Activated CD8-positive, alpha-beta T cell treated with anti-CD3 and anti-CD28 coated beads for 36 hours (primary cell): Measurements from ENCODE around the gene MED8. TPM values are rescaled to one million over a fixed set of nuclear protein-coding genes. Genes with fewer than 3 reads are reported as not detected.
A peak's percentile ranks its signal among the peaks of the same experiment; 100 is the strongest.
"Not testable (repeated sequence)": the region's sequence is repeated elsewhere in the genome, so short reads cannot be mapped to it uniquely, and the experiment has no call there.

Experiments used
- ATAC-seq: fragments of 200-7000 bp; cut with Tn5 transposase; one replicate; pipeline ENCODE4 v1.10.0; 2021; ENCODE audit warnings: mild to moderate bottlenecking, moderate library complexity
- CTCF ChIA-PET: fragments of 350-600 bp; sonication (Branson Sonifier 250); formaldehyde crosslinking; loops from one replicate; lab custom pipeline; 2021; ENCODE audit warnings: antibody characterized with exemption; lab: Charles Lee
- POLR2A ChIA-PET: fragments of 350-600 bp; sonication (Branson Sonifier 250); formaldehyde crosslinking; loops from one replicate; lab custom pipeline; 2021; ENCODE audit warnings: antibody characterized with exemption; lab: Charles Lee
- DNase-seq: peaks from one replicate; pipeline ENCODE4 v3.0.0-alpha.2; 2020
- H3K27ac Mint-ChIP-seq: one replicate; pipeline ENCODE4 v1.8.0; 2021; ENCODE audit warnings: mild to moderate bottlenecking, mixed read lengths
- H3K27me3 Mint-ChIP-seq: one replicate; pipeline ENCODE4 v1.8.0; 2021; ENCODE audit warnings: mixed read lengths
- H3K36me3 Mint-ChIP-seq: one replicate; pipeline ENCODE4 v1.8.0; 2021; ENCODE audit warnings: low read depth, mixed read lengths
- H3K4me1 Mint-ChIP-seq: one replicate; pipeline ENCODE4 v1.8.0; 2021; ENCODE audit warnings: low read depth, mixed read lengths
- H3K4me3 Mint-ChIP-seq: one replicate; pipeline ENCODE4 v1.8.0; 2021; ENCODE audit warnings: mild to moderate bottlenecking, moderate library complexity, mixed read lengths
- H3K9me3 Mint-ChIP-seq: one replicate; pipeline ENCODE4 v1.8.0; 2021; ENCODE audit warnings: mixed read lengths
- intact Hi-C: fragments of 100-400 bp; cut with micrococcal nuclease; formaldehyde crosslinking; loops from one replicate; pipeline ENCODE4 v1.10.0; 2022
- total RNA-seq, 2 experiments: library from RNA; stranded (reverse); gene quantifications; one replicate each; pipeline ENCODE4 v1.2.3, GENCODE V29; 2021
- TF ChIP-seq, protein P1 (sequence below): fragments of 200-600 bp; IDR thresholded peaks from one replicate; pipeline ENCODE4 v1.8.0; 2022; ENCODE audit warnings: antibody characterized with exemption, mild to moderate bottlenecking

MED8 gene
- total RNA-seq, 2 experiments from 2014 or later, result 33.5 to 34.5 TPM

DNA sequence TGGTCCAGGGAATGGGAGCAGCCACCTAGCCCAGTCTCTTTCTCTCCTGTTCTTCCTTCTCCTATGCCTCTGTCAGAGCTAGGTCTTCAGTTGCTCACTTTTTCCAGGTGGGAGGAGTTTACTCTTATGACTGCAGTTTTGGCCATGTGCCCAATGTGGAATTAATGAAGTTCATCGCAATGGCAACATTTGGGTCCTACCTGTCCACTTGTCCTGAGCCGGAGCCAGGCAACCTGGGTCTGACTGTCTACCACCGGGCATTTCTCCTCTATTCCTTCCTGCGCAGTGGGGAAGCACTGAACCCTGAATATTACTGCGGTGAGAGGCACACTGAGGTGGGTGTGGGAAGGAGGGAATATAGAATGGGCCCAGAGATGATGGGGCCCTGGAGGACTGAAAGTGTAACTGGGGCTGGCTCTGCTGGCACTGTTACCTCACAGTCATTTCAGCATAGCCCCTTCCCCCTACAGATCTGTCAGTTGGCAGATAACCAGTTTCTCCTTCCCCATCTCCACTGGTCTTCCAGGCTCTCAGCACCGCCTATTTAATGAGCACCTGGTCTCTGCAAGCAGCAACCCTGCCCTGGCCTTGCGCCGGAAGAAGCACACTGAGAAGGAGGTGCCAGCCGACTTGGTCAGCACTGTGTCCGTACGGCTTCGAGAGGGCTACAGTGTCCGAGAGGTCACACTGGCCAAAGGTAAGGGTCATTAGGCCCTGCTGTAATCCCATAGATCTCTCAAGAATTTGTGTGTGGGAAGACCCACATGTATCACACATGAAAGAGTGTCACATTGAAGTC is 30.2 kb upstream of the MED8 start:
- POLR2A ChIA-PET, result no interaction called here
- Mint-ChIP-seq H3K36me3 (peaks cover 18% of the 10 kb centered on the region), H3K4me1 (no peaks in the 10 kb centered on the region), H3K27me3 (no peaks in the 10 kb centered on the region), H3K9me3 (no peaks in the 10 kb centered on the region), H3K27ac (peak overlapping the region; percentile 52), H3K4me3 (no peak overlapping the region)
- DNase-seq (no peak), ATAC-seq (no peak)
- CTCF ChIA-PET, result interaction anchor here (1.1 to 1.3 kb wide), 2 partner anchors 193 kb away, joined by 3 to 4 read pairs; no protein-coding TSS in a partner anchor
- intact Hi-C loops, result no loop called here
- TF ChIP-seq, protein P1, sequence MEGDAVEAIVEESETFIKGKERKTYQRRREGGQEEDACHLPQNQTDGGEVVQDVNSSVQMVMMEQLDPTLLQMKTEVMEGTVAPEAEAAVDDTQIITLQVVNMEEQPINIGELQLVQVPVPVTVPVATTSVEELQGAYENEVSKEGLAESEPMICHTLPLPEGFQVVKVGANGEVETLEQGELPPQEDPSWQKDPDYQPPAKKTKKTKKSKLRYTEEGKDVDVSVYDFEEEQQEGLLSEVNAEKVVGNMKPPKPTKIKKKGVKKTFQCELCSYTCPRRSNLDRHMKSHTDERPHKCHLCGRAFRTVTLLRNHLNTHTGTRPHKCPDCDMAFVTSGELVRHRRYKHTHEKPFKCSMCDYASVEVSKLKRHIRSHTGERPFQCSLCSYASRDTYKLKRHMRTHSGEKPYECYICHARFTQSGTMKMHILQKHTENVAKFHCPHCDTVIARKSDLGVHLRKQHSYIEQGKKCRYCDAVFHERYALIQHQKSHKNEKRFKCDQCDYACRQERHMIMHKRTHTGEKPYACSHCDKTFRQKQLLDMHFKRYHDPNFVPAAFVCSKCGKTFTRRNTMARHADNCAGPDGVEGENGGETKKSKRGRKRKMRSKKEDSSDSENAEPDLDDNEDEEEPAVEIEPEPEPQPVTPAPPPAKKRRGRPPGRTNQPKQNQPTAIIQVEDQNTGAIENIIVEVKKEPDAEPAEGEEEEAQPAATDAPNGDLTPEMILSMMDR, result no peak

DNA sequence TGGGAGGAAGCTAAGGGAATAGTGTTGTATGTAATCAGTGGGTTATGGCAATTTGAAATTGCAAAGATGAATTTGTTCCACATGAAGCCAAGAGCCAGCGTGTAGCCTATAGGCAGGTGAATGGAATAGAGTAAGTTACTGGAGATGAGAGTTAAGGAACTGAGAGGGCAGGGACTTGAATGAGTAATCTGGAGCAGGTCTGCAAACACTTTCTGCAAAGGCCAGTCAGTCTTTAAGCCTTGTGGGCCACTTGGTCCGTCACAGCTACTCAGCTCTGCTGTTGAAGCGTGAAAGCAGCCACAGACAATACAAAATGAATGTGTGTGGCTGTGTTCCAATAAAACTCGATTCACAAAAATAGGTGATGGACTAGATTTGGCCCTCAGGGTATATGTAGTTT is 29.3 kb upstream of the MED8 start:
- ATAC-seq, result no peak
- Mint-ChIP-seq H3K27ac (no peak overlapping the region), H3K4me1 (no peaks in the 10 kb centered on the region), H3K27me3 (no peaks in the 10 kb centered on the region), H3K4me3 (no peak overlapping the region), H3K36me3 (peaks cover 20% of the 10 kb centered on the region), H3K9me3 (no peaks in the 10 kb centered on the region)
- CTCF ChIA-PET, result interaction anchor here (1.3 kb wide), 1 partner anchor 192 kb away, joined by 4 read pairs; no protein-coding TSS in a partner anchor
- TF ChIP-seq, protein P1, result no peak
- POLR2A ChIA-PET, result no interaction called here
- no peak for DNase-seq
- intact Hi-C loops, result no loop called here

DNA sequence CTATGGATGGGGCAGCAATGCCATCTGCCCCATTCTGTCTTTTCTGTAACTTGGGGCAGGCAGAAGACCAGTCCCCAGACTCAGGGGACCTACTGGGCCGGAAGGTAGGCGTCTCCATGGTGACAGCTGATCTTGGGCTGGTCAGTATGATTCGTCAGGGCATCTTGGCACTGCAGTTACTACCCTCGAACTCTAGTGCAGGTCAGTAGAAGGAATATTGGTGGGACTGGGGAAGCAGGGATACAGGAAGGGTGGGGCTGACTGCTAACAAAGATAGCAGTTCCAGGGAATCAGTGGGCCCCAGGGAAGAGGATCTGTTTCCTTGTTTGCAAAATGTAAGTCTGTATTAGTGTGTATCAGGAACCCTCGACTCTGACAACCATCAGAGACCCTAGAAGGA is 26.3 kb upstream of the MED8 start:
- TF ChIP-seq, protein P1, result no peak
- Mint-ChIP-seq H3K4me3 (no peak overlapping the region), H3K9me3 (no peaks in the 10 kb centered on the region), H3K4me1 (no peaks in the 10 kb centered on the region), H3K27me3 (no peaks in the 10 kb centered on the region), H3K36me3 (peaks cover 15% of the 10 kb centered on the region), H3K27ac (no peak overlapping the region)
- ATAC-seq, result no peak
- intact Hi-C loops, result no loop called here
- DNase-seq, result no peak
- POLR2A ChIA-PET, result interaction anchor here (0.6 to 0.8 kb wide), 2 partner anchors 169 to 179 kb away, joined by 3 to 4 read pairs; no protein-coding TSS in a partner anchor
- CTCF ChIA-PET, result interaction anchor here (1.8 to 6.5 kb wide), 5 partner anchors 9 to 192 kb away, joined by 11 to 73 read pairs (median 28); no protein-coding TSS in a partner anchor

DNA sequence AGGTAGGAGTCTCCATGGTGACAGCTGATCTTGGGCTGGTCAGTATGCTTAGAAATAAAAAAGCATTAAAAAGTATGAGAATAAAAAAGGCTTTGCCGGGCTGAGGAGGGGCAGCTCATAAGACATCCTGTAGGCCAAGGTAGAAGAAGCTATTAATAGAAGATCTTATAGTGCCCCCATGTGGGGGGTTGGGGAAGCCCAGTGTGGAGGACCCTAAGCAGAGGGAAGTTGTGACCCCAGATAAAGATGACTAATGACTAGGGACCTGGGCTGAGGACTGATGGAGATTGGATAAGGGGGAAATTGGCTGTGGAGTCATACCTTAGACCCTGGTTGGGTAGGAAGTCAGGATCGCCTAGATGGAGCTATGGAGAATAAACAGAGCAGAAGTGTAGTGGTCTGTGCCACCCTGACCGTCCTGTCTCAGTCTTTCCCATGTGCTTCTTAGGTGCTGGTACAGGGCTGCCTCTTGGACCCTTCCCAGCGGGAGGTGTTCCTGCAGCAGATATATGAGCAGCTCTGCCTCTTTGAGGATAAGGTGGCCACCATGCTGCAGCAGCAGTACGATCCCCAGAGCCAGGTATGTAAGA is 25.1 kb upstream of the MED8 start:
- Mint-ChIP-seq H3K4me3 (no peak overlapping the region), H3K27me3 (no peaks in the 10 kb centered on the region), H3K4me1 (no peaks in the 10 kb centered on the region), H3K27ac (no peak overlapping the region), H3K36me3 (peaks cover 17% of the 10 kb centered on the region), H3K9me3 (no peaks in the 10 kb centered on the region)
- ChIA-PET CTCF (interaction anchor here (0.6 to 6.5 kb wide), 31 partner anchors 10 to 1045 kb away, joined by 3 to 73 read pairs (median 5); partner anchors contain the start of genes CDC20, HYI, MED8 and SZT2), POLR2A (interaction anchor here (0.6 to 1.1 kb wide), 2 partner anchors 45 to 176 kb away, joined by 3 to 5 read pairs; no protein-coding TSS in a partner anchor)
- DNase-seq (peak; percentile 87), ATAC-seq (peak; percentile 98)
- intact Hi-C loops, result loop anchor here (1.0 kb wide), 1 partner anchor 187 kb away; no protein-coding TSS in a partner anchor
- TF ChIP-seq, protein P1, result peak; percentile 51

DNA sequence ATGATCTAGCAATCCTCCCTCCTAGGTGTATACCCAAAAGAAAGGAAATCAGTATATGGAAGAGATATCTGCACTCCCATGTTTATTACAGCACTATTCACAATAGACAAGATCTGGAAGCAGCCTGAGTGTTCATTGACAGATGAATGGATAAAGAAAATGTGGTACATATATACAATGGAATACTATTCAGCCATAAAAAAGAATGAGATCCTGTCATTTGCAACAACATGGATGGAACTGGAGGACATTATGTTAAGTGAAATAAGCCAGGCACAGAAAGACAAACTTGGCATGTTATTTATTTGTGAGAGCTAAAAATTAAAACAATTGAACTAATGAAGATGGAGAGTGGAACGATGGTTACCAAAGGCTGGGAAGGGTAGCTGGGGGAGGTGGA is 23.8 kb upstream of the MED8 start:
- ATAC-seq, H3K4me1 Mint-ChIP-seq, POLR2A ChIA-PET, H3K27ac Mint-ChIP-seq, H3K4me3 Mint-ChIP-seq, intact Hi-C loops, DNase-seq, H3K9me3 Mint-ChIP-seq, H3K27me3 Mint-ChIP-seq: not testable (repeated sequence)
- CTCF ChIA-PET, result interaction anchor here (0.7 to 6.5 kb wide), 7 partner anchors 14 to 216 kb away, joined by 3 to 73 read pairs (median 13); no protein-coding TSS in a partner anchor
- H3K36me3 Mint-ChIP-seq, result peaks cover 17% of the 10 kb centered on the region
